Left lung (tissue), 10 donors: ENCODE measurements around the gene ZMYND19. TPM values are rescaled to one million over a fixed set of nuclear protein-coding genes. Genes with fewer than 3 reads are reported as not detected.

ENCODE experiments used
- ATAC-seq: fragments of 200-7000 bp; cut with Tn5 transposase; one replicate; pipeline ENCODE4 v1.9.1; 2020; ENCODE audit warnings: moderate library complexity
- DNase-seq, 4 donors: peaks; one replicate each; pipeline ENCODE4 v3.0.0-alpha.2; 2013 to 2020
- H3K27ac ChIP-seq, 2 donors: fragments of 200-600 bp; sonication (generic) in 1 of 2; one replicate each; pipeline versions ENCODE4 v1.5.0 to v1.8.0; 2020 to 2021
- H3K27me3 ChIP-seq, 2 donors: fragments of 200-600 bp; sonication (generic) in 1 of 2; one replicate each; pipeline versions ENCODE4 v1.5.0 to v1.8.0; 2020 to 2021
- H3K36me3 ChIP-seq, 2 donors: fragments of 200-600 bp; sonication (generic) in 1 of 2; one replicate each; pipeline versions ENCODE4 v1.5.0 to v1.8.0; 2020 to 2021
- H3K4me1 ChIP-seq, 2 donors: fragments of 200-600 bp; one replicate each; pipeline ENCODE4 v1.8.0; 2021
- H3K4me3 ChIP-seq, 2 donors: fragments of 200-600 bp; sonication (generic) in 1 of 2; one replicate each; pipeline versions ENCODE4 v1.5.0 to v1.8.0; 2020 to 2021; ENCODE audit warnings: mild to moderate bottlenecking in 1 of 2
- H3K9me3 ChIP-seq, 2 donors: fragments of 200-600 bp; sonication (generic) in 1 of 2; one replicate each; pipeline versions ENCODE4 v1.5.0 to v1.8.0; 2020 to 2021
- intact Hi-C, 2 donors: fragments of 100-400 bp; cut with DNase I; formaldehyde crosslinking; loops; one replicate each; pipeline versions ENCODE4 v1.11.2 to v1.14.2; 2022
- polyA plus RNA-seq, 6 donors: library from polyadenylated mRNA; unstranded; fragments of 120-200 nt; gene quantifications; one replicate each; pipeline ENCODE4 v1.2.1, GENCODE V29; 2013; ENCODE audit not compliant: insufficient read length in 6 of 6
- total RNA-seq, 2 donors: library from RNA; stranded (reverse); fragmentation: NEBNext Ultra II Directional; extraction: Animal tissue kit (Norgen Biotek cat#: 25700); gene quantifications; one replicate each; pipeline ENCODE4 v1.2.1, GENCODE V29; 2021
- TF ChIP-seq, protein P1 (sequence below), 2 donors: fragments of 200-600 bp; sonication (generic) in 1 of 2; IDR thresholded peaks; one replicate each; pipeline versions ENCODE4 v1.5.0 to v1.8.0; 2021; ENCODE audit warnings: antibody characterized with exemption in 2 of 2
- donor health status: DM: no; HTN: yes; CAD: no.
- donor health status: DM: no; HTN: no; CAD: no.

Gene ZMYND19
- total and polyA plus RNA-seq, 8 donors: 15.3 to 30.5 (median 21.5) TPM

DNA sequence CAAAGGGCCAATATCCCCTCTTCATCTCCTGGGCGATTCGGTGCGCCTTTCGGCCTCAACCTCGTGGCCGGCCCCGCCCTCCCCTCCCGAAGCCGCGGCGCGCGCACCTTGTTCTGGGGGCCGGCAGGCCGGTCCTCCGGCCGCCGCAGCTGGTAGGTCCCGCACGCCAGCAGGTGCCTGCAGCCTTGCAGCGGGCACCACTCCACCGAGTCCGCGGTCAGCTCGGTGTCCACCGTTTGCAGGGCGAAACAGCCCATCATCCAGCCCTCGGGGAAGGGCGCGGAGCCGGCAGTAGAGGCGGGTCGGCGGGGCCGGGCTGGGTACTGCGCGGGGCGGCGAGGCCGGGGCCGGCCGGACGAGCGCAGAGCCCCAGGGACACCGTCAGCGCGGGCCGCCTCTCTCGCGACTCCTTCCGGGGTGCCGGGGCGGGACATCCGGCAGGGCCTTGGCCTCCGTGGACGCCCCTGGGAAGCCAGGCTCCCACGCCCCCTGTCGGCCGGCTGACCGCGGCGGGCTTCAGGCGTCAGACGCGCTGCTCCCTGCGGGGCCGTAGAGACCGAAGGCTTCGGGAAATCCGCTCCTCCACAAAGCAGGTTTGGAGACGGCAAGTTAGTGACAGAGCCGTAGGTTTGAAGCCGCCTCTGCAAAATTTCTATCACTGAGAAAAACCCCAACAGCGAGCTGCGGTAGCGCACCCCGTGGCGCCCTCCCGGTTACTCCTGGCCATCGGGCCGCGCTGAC lies 11.6 kb downstream of the ZMYND19 start, which contains the start of gene DPH7:
TSS of gene DPH7 (minus strand) at position 408 of the 741 bp plus-strand sequence. CDS start at position 260, 148 bp downstream.
- TF ChIP-seq, protein P1, sequence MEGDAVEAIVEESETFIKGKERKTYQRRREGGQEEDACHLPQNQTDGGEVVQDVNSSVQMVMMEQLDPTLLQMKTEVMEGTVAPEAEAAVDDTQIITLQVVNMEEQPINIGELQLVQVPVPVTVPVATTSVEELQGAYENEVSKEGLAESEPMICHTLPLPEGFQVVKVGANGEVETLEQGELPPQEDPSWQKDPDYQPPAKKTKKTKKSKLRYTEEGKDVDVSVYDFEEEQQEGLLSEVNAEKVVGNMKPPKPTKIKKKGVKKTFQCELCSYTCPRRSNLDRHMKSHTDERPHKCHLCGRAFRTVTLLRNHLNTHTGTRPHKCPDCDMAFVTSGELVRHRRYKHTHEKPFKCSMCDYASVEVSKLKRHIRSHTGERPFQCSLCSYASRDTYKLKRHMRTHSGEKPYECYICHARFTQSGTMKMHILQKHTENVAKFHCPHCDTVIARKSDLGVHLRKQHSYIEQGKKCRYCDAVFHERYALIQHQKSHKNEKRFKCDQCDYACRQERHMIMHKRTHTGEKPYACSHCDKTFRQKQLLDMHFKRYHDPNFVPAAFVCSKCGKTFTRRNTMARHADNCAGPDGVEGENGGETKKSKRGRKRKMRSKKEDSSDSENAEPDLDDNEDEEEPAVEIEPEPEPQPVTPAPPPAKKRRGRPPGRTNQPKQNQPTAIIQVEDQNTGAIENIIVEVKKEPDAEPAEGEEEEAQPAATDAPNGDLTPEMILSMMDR (IDR thresholded peaks at IDR 0.05): peak; percentile 92 to 96
- no peaks in the 10 kb centered on the region for H3K27me3 ChIP-seq
- intact Hi-C loops: no loop called here
- peaks cover 11 to 36% of the 10 kb centered on the region in 2 donors for H3K4me1 ChIP-seq
- peaks cover 0 to 50% of the 10 kb centered on the region in 2 donors for H3K36me3 ChIP-seq
- peak within 1 kb of the TSS; percentile 84 to 86 for H3K4me3 ChIP-seq
- H3K27ac ChIP-seq: peak within 1 kb of the TSS; percentile 41 to 85
- no peaks in the 10 kb centered on the region for H3K9me3 ChIP-seq
- DNase-seq: peak; percentile 91 to 100 (median 95)
- ATAC-seq: peak; percentile 99

DNA sequence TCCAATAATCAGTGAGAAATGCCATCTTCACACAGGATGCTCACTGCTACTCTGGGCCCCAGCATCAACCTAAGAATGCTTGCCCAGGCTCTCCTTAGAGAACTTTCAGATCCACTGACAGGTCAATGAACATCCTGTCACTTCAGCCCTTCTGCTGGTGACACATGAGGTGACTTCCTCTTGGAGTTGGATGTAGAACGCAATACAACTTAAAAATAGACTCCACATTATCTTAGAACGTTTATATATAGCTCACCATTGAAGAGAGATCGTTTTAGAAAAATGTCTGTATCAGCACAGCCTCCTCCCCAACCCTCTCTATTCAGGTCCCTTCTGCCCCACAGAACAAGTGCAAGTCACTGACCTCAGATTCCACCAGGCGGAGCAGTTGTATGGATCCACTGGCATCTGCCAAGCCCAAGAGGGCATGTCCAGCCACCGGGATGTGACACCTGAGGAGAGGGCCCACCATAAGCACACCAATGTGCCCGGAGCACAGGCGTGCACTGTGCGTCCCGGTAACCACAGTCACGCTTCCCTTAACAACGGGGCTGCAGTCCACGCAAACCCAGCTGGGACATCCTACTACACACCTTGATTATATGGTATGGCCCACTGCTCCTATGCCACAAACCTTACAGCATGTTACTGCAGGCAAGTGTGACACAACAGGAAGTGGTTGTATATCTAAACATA lies 14.4 kb downstream of the ZMYND19 start:
- no peak for DNase-seq
- no peaks in the 10 kb centered on the region for H3K27me3 ChIP-seq
- no peak overlapping the region for H3K27ac ChIP-seq
- ATAC-seq: no peak
- H3K4me3 ChIP-seq: no peak overlapping the region
- intact Hi-C loops: no loop called here
- no peaks in the 10 kb centered on the region for H3K9me3 ChIP-seq
- TF ChIP-seq, protein P1 (IDR thresholded peaks at IDR 0.05): no peak
- H3K36me3 ChIP-seq: peaks cover 0 to 53% of the 10 kb centered on the region in 2 donors
- peaks cover 11 to 36% of the 10 kb centered on the region in 2 donors for H3K4me1 ChIP-seq

DNA sequence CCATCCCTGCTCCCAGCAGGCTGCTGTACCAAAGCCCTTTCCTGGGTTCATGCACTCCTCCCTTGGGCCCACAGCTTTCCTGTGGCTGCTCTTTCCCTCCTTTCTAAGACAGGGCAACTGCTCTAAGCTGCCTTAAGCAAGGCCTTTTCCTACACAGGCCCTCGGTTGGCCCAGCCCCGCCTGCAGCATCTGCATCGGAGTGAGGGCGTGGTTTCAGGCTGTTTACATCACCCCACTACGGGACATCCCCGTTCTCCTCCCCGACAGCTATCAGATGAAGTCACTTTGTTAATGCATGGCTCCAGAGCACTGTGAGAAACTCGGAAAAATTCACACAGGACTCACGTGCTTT lies 15.0 kb downstream of the ZMYND19 start:
- H3K4me3 ChIP-seq: no peak overlapping the region
- H3K9me3 ChIP-seq: no peaks in the 10 kb centered on the region
- intact Hi-C loops: no loop called here
- DNase-seq: no peak
- H3K27me3 ChIP-seq: no peaks in the 10 kb centered on the region
- TF ChIP-seq, protein P1 (IDR thresholded peaks at IDR 0.05): no peak
- peaks cover 11 to 36% of the 10 kb centered on the region in 2 donors for H3K4me1 ChIP-seq
- H3K36me3 ChIP-seq: peaks cover 0 to 58% of the 10 kb centered on the region in 2 donors
- no peak overlapping the region for H3K27ac ChIP-seq
- ATAC-seq: no peak

DNA sequence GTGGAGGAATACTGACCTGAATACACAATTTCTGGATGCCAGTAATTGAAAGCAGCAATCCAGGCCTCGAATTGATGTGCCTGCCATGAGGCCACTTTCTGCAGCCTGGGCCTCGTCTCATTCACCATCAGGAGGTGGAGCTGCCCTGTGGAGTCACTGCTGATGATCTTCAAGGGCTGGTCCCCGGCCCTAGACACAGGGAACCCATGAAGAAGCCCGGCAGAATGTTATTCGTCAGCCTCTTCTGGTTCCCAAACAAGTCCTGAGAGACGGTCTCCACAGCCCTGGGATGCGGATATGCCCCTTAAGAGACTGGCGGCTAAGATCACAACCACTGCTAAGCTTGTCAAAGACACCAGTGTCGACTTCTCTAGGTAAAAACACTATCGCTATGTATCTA lies 16.1 kb downstream of the ZMYND19 start:
- H3K27ac ChIP-seq: no peak overlapping the region
- no peak for DNase-seq
- H3K4me3 ChIP-seq: no peak overlapping the region
- H3K4me1 ChIP-seq: peaks cover 11 to 32% of the 10 kb centered on the region in 2 donors
- no peak for ATAC-seq
- H3K9me3 ChIP-seq: no peaks in the 10 kb centered on the region
- intact Hi-C loops: no loop called here
- H3K27me3 ChIP-seq: no peaks in the 10 kb centered on the region
- H3K36me3 ChIP-seq: peaks cover 0 to 61% of the 10 kb centered on the region in 2 donors
- TF ChIP-seq, protein P1 (IDR thresholded peaks at IDR 0.05): no peak

DNA sequence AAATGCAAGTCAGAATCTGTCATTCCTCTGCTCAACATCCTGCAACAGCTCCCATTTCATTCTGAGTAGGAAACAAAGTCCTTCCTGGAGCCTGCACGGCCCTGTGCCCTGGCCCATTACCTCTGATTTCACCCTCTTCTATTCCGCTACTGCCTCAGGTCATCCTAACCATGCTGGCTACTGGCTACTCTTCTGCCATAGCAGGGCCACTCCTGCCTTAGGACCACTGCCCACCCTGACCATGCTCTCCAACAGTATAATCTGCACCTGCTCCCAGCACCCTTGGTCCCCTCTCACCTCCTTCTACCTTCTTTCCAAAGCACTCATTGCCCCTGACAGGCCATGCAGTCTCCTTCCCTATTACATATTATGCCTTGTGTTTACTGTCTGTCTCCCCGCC lies 19.7 kb downstream of the ZMYND19 start:
- no peak for DNase-seq
- ATAC-seq: no peak
- Histone ChIP-seq H3K9me3 (peaks cover 0 to 3% of the 10 kb centered on the region in 2 donors), H3K27ac (no peak overlapping the region), H3K4me1 (peaks cover 0 to 3% of the 10 kb centered on the region in 2 donors), H3K36me3 (peaks cover 0 to 55% of the 10 kb centered on the region in 2 donors), H3K27me3 (no peaks in the 10 kb centered on the region), H3K4me3 (no peak overlapping the region)
- TF ChIP-seq, protein P1 (IDR thresholded peaks at IDR 0.05): no peak
- intact Hi-C loops: no loop called here
